ENCODE data around the gene FTCD. TPM values are rescaled to one million over a fixed set of nuclear protein-coding genes. Genes with fewer than 3 reads are reported as not detected.

Gene FTCD
- total RNA-seq, 1 experiment from 2014 or later = 6.7 TPM

GRCh38 chr21:46099476-46099875 lies 55.9 kb downstream of the FTCD start:
- H4K8ac ChIP-seq (replicated peaks; ENCODE audit: insufficient read length, low read depth, low read length) = no peak overlapping the region
- peak overlapping the region; percentile 69 to 83; a peak in 3 of 5 replicates for H3K4me3 Mint-ChIP-seq
- H2BK15ac ChIP-seq (ENCODE audit: low read depth, low read length) = no peak overlapping the region
- no peak overlapping the region for H3K56ac ChIP-seq (ENCODE audit: insufficient read length, low read depth, low read length)
- H3K79me2 ChIP-seq (ENCODE audit: insufficient read depth, low read length) = no peaks in the 10 kb centered on the region; the same call in 1 of the 2 replicates
- H2AK5ac ChIP-seq (ENCODE audit: insufficient read length, low read length) = no peak overlapping the region
- no peak overlapping the region for H3K23ac ChIP-seq (ENCODE audit: insufficient read length, low read depth, low read length)
- H2BK20ac ChIP-seq (ENCODE audit: low read depth, low read length, poor library complexity, severe bottlenecking) = no peak overlapping the region
- H3T11ph ChIP-seq (ENCODE audit: low read length) = no peak overlapping the region
- H3K23me2 ChIP-seq (ENCODE audit: insufficient read length, low read depth, low read length, poor library complexity, severe bottlenecking) = peaks cover 8% of the 10 kb centered on the region
- no peak overlapping the region for H3K27ac ChIP-seq (ENCODE audit: insufficient read length, low read depth, low read length)
- no peak overlapping the region for H4K5ac ChIP-seq (ENCODE audit: insufficient read length, low read depth, low read length)
- no peaks in the 10 kb centered on the region for H3K79me1 ChIP-seq (ENCODE audit: insufficient read depth, low read depth, low read length, poor library complexity, severe bottlenecking)
- no peak overlapping the region for H2AFZ ChIP-seq (ENCODE audit: low read length)
- H3K4me1 ChIP-seq (ENCODE audit: insufficient read depth, low read length) = no peaks in the 10 kb centered on the region; the same call in 1 of the 2 replicates
- H4K91ac ChIP-seq (ENCODE audit: insufficient read length, low read depth, low read length) = no peak overlapping the region
- H3K4me1 Mint-ChIP-seq = peaks cover 6 to 9% of the 10 kb centered on the region in 2 experiments
- peaks cover 5% of the 10 kb centered on the region; the same call in 1 of the 2 replicates for H3K27me3 ChIP-seq (ENCODE audit: insufficient read depth, low read length)
- H4K20me1 ChIP-seq (ENCODE audit: control insufficient read depth, insufficient read depth, insufficient read length) = no peaks in the 10 kb centered on the region
- H3K4ac ChIP-seq (ENCODE audit: low read depth, low read length) = no peak overlapping the region
- H3K9me3 Mint-ChIP-seq = peaks cover 20 to 39% of the 10 kb centered on the region in 2 experiments
- H3K36me3 Mint-ChIP-seq (ENCODE audit: insufficient read depth in 1 of 3, low read depth in 3 of 3) = peaks cover 25 to 40% (median 29%) of the 10 kb centered on the region in 3 experiments
- no peak overlapping the region for H3K18ac ChIP-seq (ENCODE audit: insufficient read length, low read depth, low read length)
- H2BK12ac ChIP-seq (ENCODE audit: insufficient read length, low read depth, low read length) = no peak overlapping the region
- no peak overlapping the region for H2BK5ac ChIP-seq (ENCODE audit: insufficient read length, low read length)
- WGBS (ENCODE audit: extremely low coverage, insufficient read length, low lambda C conversion rate) = no CpG with 5 or more reads among the region's 18 CpGs
- H3K27me3 Mint-ChIP-seq (ENCODE audit: low read depth) = peaks cover 18% of the 10 kb centered on the region
- H3K14ac ChIP-seq (ENCODE audit: insufficient read depth, low read length) = no peak overlapping the region
- peak; percentile 62 for DNase-seq
- no peak overlapping the region for H3K9ac ChIP-seq (ENCODE audit: extremely low read depth, insufficient read length, low read length)
- H3K4me2 ChIP-seq (ENCODE audit: insufficient read depth, insufficient read length, low read length) = no peak overlapping the region
- H3K27ac Mint-ChIP-seq = no peak overlapping the region
- H3K9me3 ChIP-seq (ENCODE audit: control insufficient read depth, low read depth, low read length) = no peaks in the 10 kb centered on the region
- TF ChIP-seq CTCF (conservative IDR thresholded peaks at IDR 0.05) = no peak
- no peak overlapping the region for H2BK120ac ChIP-seq (ENCODE audit: low read depth, low read length, poor library complexity, severe bottlenecking)
